ENCODE data around the gene CYP8B1.
"Not testable (repeated sequence)": the region's sequence is repeated elsewhere in the genome, so short reads cannot be mapped to it uniquely, and the experiment has no call there.

CYP8B1 gene

DNA sequence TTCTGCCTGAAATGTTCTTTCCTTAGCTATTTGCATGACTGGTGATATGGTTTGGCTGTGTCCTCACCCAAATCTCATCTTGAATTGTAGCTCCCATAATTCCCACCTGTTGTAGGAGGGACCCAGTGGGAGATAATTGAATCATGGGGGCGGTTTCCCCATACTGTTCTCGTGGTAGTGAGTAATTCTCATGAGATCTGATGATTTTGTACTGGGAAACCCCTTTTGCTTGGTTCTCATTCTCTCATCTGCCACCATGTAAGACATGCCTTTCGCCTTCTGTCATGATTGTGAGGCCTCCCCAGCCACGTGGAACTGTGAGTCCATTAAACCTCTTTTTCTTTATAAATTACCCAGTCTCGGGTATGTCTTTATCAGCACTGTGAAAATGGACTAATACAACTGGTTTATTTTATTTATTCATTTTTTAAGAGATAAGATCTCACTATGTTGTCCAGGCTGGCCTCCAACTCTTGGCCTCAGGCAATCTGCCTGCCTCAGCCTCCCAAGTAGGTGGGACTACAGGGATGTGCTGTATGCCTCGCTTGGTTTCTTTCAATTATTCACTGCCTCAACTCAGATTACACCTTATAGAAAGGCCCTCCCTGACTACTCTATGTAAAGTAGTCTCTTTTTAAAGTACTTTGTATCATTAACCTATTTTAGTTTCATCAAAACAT is 7.7 kb upstream of the CYP8B1 start:
- DNase-seq: not testable (repeated sequence)

DNA sequence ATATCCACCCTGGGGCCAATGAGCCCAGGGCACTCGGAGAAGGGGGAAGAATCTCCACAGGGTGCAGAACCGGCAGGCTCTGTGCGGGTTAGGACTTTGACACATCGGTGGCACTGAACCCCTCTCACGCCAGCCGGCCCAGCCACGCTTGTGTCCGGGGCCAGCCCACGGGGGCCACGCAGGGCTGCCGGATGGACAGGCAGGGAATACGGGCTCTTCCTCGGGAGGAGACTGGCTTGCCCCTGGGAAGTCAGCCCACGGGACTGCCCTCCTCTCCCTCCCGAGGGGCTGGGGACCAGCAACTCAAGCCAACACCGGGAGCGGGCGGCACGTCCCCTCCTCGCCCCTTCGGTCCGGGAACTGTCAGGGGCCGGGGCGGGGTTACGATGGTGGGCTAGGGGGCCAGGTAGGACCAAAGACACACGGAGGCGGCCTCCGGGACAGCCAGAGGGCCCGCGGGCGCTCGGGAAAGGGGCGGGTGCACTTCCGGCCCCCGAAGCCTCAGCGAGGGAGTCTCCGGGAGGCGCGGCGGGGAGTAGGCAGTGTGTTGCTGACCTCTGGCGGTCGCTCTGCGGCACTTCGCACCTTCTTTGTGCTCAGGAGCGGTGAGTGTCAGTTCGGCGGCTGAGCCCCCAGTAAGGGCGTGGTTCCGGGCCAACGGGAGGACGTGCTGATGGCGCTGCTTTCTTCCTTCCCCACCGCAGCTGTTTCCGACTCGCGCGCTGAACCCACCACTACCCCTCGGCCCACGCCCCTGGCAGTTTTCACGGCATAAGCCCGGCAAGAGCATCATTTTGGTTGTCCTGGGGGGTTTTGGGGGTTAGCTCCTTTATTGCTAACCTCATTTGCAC is 5.1 kb upstream of the CYP8B1 start:
- peak; percentile 82 for DNase-seq

DNA sequence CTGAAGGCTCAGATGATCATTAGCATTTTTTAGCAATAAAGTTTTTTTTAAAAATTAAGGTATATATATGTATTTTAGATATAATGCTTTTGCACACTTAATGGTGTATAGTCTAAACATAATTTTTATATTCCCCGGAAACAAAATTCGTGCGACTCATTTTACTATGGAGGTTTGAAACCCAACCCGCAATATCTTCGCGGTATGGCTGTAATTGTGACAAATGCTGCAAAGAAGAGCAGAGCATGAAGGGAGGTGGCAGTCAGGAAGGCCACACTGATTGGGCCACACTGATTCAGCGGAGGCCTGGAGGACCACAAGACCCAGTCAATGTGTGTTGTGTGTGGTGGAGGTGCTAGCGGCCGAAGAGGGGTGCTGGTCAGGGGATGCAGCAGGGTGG is 4.5 kb upstream of the CYP8B1 start:
- DNase-seq: no peak

DNA sequence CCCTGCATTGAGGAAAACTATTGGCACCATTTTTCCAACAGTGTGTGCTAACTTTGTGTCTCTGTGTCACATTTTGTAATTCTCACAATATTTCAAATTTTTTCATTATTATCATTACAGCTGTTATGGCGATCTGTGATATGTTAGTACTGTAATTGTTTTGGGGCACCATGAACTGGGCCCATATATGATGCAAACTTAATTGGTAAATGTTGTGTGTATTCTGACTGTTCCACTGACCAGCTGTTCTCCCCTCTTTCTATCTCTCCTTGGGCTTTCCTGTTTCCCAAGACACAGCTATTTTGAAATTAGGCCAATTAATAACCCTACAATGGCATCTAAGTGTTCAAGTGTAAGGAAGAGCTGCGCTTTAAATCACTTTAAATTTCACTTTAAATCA is 2.2 kb upstream of the CYP8B1 start:
- DNase-seq: no peak

DNA sequence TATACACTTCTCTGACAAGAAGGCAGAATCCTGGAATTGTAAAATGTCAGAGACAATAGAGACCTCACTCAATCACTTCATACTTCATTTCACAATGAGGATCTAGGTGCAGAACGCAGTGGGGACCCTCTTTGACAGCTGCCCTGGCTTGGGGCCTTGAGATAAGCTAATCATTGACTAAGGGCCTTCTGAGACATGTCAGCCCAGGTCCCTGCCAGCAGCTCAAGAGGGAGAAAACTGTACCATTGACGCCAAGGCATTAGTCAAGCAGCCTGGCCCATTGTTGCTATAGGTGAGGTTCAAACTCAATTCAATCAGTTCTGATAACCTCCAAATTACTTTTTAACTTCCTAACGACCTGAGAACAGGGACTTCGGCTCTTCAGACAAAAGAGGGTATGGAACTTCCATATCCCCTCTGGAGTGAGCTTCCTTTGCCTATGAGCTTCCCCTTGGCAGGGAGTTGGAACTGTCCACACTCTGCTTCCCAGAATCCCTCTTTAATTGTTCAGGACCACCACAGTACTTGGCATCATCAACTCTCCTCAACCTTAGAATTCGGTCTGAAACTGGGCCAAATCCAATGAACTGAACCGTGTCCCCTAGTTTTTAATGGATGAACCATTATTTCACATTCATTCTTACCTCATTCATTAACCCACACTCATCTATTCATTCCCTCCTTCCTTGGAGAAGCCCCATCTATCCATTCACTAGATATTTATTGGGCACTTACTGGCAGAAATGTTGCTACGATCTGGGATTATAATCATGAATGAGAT is 1.5 kb upstream of the CYP8B1 start:
- no peak for DNase-seq

DNA sequence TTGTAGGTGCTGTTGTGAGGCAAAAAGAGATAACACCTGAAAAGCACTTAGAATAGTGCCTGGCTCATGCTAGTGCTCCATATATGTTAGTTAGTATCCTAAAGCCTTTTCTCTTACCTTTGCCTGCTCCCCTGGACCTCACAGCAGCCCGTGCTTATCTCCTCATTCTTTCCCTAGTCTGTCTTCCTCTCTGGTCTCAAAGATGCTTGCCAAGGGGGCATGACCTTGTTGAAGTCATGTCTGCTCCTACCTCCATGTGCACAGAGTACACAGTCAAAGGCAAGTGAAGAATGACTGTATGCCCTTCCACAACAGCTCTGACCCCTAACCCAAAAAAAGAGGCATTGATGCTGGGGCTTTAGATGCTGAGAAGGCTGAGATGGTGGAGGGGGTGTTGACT is 722 bp upstream of the CYP8B1 start:
- no peak for DNase-seq

DNA sequence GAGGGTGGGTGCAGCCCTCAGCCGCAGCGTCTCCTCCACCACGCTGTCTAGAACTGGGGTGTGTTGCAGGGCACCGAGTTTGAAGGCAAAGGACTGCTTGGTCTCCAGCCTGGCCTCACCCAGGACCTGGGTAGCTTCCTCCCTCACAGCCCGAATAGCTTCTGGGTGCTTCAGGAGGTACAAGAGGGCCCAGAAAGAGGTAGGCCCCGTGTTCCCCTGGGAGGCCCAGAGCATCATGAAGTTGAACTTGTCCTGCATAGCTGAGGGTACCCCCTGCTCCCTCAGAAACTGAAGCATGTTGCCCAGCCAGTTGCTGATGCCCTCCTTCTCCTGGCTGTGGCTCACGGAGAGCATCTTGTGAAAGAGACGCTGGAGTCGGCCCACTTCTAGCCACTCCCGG is 930 bp downstream of the CYP8B1 start:
- no peak for DNase-seq

DNA sequence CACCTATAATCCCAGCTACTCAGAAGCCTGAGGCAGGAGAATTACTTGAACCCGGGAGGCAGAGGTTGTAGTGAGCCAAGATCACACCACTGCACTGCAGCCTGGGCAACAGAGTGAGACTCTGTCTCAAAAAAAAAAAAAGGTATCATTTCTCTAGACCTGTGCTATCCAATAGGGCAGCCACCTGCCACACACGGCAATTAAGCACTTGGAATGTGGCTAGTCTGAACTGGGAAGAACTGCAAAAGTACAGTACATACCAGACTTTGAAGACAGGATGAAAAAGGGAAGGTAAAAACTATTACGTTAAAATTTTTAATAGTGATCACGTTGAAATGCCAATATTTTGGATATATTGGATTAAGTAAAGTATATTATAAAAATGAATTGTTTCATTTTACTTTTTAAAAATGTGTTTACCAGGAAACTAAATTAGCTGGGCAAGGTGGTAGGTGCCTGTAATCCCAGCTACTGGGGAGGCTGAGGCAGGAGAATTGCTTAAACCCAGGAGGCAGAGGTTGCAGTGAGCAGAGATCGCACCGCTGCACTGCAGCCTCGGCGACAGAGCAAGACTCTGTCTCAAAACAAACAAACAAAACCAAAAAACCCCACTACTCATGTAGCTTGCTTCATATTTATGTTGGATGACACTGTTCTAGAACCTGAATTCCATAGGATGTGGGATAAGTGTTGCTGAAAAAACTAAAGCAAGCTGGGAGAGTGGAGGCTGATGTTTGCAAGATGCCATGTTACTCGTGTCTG is 2.3 kb downstream of the CYP8B1 start:
- no peak for DNase-seq

DNA sequence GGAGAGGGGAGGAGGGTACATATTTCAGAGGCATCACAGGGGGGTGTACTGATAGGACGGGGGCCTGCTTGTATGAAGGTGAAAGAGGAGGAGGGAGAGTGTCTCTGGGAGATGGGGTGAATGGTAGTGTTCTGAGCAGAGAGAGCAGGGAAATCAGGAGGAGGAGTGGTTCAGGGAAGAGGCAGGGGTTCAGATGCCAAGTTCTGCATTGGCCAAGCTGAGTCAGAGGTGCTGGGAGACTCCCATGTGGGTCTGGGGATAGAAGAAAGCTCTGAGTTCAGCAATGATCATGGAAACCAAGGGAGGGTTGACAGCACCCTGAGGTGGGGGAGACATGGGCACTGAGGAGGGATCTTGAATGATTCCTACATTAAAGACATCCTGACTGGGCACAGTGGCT is 3.0 kb downstream of the CYP8B1 start:
- no peak for DNase-seq

DNA sequence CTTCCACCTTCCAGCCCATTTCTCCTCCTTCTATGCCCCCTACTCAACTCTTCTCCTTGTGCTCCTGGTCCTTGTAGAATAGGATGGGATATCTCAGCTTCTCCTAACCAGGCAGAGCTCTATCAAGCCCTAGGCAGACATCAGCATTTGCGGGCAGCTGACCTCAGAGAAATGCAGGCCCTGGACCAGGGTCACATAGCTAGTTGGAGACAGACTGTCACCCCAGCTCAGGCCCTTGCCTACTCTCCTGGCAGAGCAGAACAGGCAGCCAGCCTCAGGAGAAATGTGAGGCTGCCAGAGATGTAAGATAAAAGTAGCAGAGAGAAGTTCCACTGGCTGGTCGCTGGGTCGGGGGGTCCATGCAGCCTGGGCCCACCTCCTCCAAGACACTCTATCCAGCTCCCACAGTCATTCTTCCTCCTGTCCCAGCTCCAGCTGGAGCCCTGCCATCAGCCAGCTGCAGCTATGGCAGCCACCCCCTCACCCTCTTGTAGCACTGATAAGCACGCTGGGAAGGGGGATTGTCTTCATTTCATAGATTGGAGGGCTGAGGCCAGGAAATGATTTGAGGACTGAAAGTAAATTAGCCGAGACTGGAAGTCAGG is 4.0 kb downstream of the CYP8B1 start:
- no peak for DNase-seq

DNA sequence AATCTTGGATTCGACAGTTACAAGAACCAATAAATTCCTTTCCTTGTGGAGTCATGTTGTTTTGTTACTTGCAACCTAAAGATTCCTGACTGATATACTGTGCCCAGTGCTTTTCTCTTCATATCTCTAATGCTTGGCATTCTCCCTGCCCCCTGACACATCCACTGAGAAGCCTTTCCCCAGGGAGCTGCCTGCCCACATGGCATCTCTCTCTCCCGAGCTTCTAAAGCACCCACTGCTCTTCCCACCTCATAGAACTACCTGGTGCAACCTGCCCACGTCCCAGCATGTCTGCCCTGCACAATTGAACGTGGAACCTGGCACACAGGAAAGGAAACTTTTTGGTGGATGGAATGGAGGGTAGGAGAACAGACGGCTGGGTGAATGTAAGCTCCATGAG is 6.8 kb downstream of the CYP8B1 start:
- no peak for DNase-seq

DNA sequence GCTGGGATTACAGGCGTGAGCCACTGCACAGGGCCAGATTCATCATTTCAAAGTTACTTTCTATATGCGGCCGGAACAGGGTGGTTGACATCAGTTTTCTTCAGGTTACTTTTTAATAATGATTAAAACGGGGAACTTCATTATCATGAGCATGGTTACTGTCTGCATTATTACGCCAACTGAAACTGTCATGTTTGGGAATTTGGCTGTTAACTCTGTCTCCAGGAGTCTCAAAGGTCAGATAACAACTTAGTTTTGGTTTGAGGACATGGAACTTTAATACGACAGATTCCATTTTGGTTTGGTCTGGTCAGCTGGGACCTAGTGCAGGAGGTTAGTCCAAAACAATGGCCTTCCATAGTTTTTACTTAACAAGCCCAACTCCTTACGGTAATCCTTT is 8.5 kb downstream of the CYP8B1 start:
- no peak for DNase-seq

DNA sequence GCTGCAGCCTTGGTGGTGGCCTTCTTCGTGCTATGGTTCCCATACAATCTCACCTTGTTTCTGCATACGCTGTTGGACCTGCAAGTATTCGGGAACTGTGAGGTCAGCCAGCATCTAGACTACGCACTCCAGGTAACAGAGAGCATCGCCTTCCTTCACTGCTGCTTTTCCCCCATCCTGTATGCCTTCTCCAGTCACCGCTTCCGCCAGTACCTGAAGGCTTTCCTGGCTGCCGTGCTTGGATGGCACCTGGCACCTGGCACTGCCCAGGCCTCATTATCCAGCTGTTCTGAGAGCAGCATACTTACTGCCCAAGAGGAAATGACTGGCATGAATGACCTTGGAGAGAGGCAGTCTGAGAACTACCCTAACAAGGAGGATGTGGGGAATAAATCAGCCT is 10.4 kb downstream of the CYP8B1 start:
- no peak for DNase-seq

DNA sequence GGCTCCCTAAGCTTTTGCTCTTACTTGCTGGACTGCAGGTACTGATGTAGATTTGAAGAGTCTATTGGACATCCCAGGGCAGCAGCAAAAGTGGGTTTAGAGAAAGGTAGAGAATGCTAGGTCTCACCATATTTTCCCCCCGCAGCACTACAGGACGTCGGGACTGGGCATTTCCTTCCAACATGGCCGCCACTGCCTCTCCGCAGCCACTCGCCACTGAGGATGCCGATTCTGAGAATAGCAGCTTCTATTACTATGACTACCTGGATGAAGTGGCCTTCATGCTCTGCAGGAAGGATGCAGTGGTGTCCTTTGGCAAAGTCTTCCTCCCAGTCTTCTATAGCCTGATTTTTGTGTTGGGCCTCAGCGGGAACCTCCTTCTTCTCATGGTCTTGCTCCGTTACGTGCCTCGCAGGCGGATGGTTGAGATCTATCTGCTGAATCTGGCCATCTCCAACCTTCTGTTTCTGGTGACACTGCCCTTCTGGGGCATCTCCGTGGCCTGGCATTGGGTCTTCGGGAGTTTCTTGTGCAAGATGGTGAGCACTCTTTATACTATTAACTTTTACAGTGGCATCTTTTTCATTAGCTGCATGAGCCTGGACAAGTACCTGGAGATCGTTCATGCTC is 11.2 kb downstream of the CYP8B1 start:
- DNase-seq: no peak

DNA sequence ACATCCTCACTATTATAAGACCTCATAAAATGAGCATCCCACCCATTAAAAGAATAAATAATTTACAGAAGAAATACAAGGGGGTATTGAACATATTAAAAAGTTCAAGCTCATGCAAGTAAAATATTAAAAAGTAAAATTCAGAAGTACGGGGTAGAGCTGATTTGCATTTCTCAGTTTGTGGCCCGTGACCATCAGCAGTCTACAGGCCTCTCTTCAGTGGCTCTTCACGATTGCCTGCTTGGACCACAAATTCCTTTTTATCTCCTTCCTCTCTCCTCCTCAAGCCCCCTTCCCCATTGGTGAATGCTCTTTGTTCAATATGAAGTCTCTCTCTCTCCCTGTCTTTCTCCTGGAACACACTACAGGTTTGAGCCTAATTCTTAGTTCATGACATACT is 19.1 kb downstream of the CYP8B1 start:
- DNase-seq: no peak

DNA sequence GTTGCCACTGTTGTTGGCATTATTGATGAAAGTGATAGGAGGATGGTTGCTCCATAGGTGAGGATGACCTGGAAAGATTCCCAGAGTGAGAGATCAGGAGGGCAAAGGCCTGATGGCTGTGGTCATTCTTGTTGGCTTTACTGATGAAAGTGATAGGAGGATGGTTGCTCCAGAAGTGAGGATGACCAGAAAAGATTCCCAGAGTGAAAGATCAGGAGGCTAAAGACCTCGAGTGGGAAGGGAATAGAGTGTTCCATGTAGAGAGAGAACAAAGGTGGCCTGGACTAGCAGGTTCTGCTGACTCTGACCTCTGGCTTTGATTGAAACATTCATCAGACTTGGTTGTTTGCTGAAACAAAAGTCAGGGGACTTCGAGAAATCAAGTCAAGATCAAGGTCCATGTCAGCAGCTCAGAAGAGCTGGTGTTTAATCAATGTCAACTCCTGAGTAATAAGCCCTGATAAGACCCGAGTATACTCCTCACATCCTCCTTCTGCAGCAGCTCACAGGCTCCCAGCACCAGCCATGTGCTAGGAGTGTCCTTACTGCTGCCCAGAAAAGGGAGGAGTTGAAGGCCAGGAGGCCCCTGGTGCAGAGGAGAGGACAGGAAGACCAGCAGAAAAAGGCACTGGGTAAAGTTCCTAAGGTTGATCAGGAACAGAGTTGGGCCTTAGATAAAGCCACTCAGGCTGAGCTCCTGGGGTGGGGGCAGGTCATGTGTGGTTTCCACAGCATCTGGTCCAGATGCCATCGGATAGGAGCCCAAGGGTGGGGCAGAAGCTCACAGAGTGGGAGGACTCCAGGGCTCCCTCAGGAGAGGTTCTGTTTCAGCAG is 19.9 kb downstream of the CYP8B1 start:
- no peak for DNase-seq

DNA sequence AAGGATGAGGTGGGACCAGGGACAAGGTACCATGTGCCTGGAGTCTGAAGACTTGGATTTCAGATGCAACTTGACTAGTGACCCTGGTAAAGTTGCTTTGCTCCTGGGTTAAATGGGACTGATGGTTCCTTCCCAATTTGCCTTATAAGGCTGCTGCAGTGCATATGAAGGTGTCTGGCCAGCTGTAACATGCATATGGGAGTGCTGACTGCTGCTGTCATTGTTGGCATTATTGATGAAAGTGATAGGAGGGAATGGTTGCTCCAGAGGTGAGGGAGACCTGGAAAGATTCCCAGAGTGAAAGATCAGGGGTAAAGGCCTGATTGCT is 20.5 kb downstream of the CYP8B1 start:
- no peak for DNase-seq

DNA sequence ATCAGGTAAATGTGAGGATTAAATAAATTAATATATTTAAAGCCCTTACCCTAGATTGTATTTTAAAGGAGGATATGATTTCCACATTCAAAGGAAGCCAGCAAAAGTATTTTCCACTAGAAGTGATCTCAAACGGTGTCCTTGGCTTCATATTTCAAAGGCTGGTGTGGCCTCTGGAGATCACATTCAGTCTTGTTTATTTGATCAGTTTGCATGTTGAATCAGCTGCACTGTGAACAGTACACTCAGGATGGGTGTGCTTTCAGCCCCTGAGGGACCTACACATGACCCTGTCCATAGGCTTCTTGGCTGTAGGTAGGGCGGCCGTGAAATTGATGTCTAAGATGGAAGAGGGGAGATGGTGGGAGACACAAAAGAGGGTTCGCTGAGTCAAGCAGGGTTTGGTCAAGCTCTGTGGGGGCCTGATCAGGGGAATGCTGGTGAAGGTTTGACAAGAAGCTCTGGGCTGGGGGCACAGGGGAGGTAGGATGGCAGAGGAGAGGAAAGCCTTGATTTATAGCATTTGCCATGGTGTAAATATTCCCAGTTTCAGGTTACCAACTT is 21.9 kb downstream of the CYP8B1 start:
- DNase-seq: no peak

DNA sequence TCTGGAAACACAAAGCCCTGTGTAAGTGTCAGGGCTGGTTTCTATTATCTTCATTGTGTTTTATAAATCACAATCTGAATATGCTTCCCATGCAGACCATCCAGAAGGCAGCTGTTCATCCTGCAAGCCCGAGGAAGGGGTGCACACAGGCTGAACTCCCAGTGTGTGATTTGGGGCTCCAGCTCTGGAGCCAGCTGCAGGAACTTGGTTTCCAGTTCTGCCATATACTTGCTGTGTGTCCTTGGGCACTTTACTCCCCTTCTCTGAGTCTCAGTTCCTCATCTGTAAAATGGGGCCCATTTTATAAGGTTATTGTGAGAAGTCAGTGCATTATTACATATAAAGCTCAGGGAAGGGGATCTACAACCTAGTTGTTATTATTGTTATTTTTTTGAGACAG is 22.6 kb downstream of the CYP8B1 start:
- DNase-seq: no peak

DNA sequence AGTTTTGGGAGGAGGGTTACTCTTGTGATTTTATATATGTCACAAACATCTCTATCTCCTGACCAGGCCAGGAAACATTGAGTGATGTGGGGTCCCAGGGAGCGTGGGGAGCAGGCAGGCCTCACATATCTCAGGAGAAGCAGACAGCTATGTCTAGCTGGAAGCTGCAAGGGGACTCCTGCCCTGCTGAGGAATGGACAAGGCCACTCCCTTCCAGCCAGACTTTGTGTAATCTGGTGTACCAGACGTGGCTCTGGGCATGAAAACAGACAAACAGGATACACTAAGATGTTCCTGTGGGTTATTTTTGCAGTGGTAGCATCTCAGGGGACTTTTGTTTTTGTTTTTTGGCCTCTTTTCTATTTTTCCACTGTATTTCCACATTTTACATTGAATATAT is 23.2 kb downstream of the CYP8B1 start:
- DNase-seq: no peak

DNA sequence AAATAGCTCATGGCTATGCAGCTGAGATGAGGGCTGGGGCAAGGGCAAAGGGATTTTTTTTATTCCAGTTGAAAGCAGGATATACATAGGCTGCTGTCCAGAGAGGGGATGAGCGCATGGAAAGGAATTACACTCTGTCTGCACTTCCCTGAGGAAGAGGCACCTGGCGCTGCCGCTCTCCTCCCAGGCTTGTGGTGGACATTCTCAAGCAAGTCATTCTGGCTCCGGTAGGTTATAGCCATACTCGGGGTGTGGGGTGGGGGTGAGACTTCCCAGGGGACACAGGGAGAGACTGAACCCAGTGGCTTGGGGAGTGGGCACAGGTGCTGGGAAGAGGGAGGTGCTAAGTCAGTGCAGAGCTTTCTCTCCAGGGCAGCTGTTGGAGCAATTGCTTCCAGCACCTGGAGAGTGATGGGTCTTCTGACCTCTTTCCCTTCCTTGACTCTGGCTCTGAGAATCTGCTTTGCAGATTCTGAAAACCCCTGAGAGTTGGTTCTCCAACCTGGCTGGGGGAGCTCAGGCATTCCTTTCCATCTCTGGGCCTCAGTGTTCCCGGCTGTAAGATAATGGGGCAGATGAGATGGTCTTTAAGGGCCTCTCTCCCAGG is 24.3 kb downstream of the CYP8B1 start:
- no peak for DNase-seq
